T-helper 9 cell (primary cell): ENCODE data around the gene DARS2.

ENCODE experiments used
- DNase-seq: peaks from one replicate; pipeline ENCODE4 v3.0.0-alpha.2; 2020

Gene DARS2

DNA sequence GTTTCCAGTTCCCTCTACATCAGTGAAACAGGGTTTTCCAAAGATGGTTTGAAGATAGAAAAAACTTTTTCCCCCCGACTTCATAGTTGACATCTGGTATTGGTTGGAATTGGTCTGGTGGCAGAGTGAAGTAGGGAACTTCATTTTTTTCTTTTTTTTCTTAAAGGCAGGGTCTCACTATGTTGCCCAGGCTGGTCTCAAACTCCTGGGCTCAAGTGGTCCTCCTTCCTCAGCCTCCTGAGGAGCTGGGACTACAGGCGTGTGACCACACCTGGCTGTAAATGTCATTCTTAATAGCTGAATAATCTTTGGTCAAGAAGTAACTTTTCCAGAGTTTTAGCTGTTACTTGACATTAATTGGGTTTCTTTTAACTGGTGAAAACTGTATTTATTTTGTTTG is 65.4 kb downstream of the DARS2 start:
- DNase-seq = no peak

- DNase-seq = no peak
These were observed 69.1 kb downstream of the DARS2 start for GRCh38 chr1:173893611-173894010.

- DNase-seq = no peak
These were observed 69.7 kb downstream of the DARS2 start for GRCh38 chr1:173894189-173894588.

- DNase-seq = no peak
These were observed 76.0 kb downstream of the DARS2 start for GRCh38 chr1:173900427-173900826.

DNA sequence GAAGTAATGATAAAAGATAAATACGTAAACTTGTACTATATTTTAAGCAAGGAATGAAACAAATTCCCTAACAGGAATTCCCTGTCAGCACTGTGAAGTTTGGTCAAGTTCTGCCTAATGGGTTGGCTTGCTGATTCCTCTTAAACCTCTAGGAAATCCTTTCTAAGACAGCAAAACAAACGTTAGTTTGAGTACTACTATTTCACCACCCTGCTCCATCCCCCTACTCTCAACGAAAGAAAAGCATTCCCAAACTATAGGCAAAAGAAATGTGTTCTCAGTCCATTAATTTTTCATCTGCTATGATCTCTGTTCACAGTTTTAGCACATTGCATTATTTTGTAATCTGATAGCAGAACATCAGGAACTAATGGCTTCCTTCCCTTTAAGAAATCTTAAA is 76.5 kb downstream of the DARS2 start:
- no peak for DNase-seq

DNA sequence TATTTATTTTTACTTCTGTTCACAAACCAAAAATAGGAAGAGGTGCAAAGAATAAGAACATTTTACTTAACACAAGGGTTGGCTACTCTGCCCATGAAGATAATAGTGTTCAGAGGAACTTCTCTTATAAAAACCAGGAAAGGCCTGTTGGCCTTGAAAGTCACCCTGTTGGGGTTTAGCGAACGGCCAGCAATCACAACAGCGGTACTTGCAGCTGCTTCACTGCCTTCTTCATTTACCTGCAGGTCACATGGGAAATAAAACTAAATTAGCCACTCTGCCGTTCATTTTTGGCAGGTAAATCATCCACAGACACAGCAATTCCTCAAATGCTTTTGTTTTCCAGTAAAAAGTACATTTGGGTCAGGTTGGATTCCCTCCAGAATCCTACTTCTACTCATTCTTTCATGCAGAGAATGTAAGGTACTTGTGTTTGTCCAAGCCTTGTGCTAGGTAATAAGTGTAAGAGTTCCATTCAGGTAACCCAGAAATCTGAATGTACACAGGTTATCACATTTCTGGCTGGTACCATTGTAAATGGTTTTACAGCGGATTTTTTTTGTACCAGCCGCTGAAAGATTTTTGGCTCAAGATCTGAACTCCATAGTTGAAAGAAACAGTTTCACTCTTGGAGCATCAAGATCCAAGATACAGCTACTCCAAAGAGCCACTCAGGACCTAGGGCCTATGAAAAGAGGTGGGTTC is 79.5 kb downstream of the DARS2 start:
- DNase-seq = no peak
